Measurements from ENCODE around the gene SEMA3G.

The SEMA3G gene

GRCh38 chr3:52408466-52408865, 36.4 kb downstream of the SEMA3G start:
- DNase-seq = no peak

GRCh38 chr3:52407779-52408178, 37.1 kb downstream of the SEMA3G start:
- DNase-seq = no peak

GRCh38 chr3:52406791-52407510, 38.0 kb downstream of the SEMA3G start:
- DNase-seq = no peak

- no peak for DNase-seq
Measured at GRCh38 chr3:52406231-52406661, 38.7 kb downstream of the SEMA3G start.

GRCh38 chr3:52405601-52406110, 39.2 kb downstream of the SEMA3G start:
- DNase-seq = no peak

- no peak for DNase-seq
Measured at GRCh38 chr3:52405066-52405465, 39.8 kb downstream of the SEMA3G start.

- no peak for DNase-seq
Measured at GRCh38 chr3:52404391-52404790, 40.5 kb downstream of the SEMA3G start.

- DNase-seq = no peak
Measured at GRCh38 chr3:52403955-52404354, 40.9 kb downstream of the SEMA3G start.

- no peak for DNase-seq
Measured at GRCh38 chr3:52403271-52403841, 41.5 kb downstream of the SEMA3G start.

GRCh38 chr3:52402706-52403270, 42.1 kb downstream of the SEMA3G start:
- DNase-seq = no peak

- no peak for DNase-seq
Measured at GRCh38 chr3:52402101-52402521, 42.8 kb downstream of the SEMA3G start.

- no peak for DNase-seq
Measured at GRCh38 chr3:52401551-52401950, 43.4 kb downstream of the SEMA3G start.

- no peak for DNase-seq
Measured at GRCh38 chr3:52401021-52401420, 43.9 kb downstream of the SEMA3G start.

GRCh38 chr3:52400275-52400793, 44.6 kb downstream of the SEMA3G start:
- no peak for DNase-seq

GRCh38 chr3:52399593-52399992, 45.3 kb downstream of the SEMA3G start:
- DNase-seq = no peak

GRCh38 chr3:52399131-52399530, 45.8 kb downstream of the SEMA3G start:
- DNase-seq = no peak

- DNase-seq = no peak
Measured at GRCh38 chr3:52398670-52399081, 46.2 kb downstream of the SEMA3G start.

GRCh38 chr3:52397676-52398399, 47.1 kb downstream of the SEMA3G start:
- DNase-seq = no peak

- no peak for DNase-seq
Measured at GRCh38 chr3:52396907-52397591, 47.9 kb downstream of the SEMA3G start.

GRCh38 chr3:52396011-52396906, 48.6 kb downstream of the SEMA3G start:
- DNase-seq = no peak

- no peak for DNase-seq
Measured at GRCh38 chr3:52395503-52395865, 49.4 kb downstream of the SEMA3G start.
